ENCODE measurements around the gene LKAAEAR1.

Gene LKAAEAR1

GRCh38 chr20:64036346-64037198 lies 47.6 kb downstream of the LKAAEAR1 start:
- no peak for DNase-seq (ENCODE audit: low read depth)

DNA sequence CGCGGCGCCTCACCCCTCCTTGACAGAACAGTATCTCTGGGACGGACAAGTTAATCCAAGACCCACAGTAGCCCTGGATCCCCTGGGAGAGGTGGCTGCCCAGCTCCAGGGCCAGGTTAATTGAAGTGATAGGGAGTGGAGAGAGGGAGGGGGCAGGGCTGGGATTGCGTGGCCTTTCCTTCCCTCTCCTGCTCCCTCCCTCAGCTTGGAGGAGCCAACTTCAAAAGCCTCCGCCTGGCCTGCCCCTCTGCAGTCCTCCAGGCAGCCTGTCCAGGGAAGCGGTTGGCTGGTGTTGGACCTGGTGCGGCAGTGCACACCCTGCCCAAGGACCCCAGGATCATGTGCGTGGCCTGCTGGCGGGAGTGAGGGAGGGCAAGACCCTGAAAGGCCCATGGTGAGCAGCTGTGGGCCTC lies 48.3 kb downstream of the LKAAEAR1 start, which contains the start of gene C20orf204:
TSS of gene C20orf204 (plus strand) at position 250 of the 413 bp plus-strand sequence. CDS start at position 392, 142 bp downstream.
- DNase-seq (ENCODE audit: low read depth), result no peak

DNA sequence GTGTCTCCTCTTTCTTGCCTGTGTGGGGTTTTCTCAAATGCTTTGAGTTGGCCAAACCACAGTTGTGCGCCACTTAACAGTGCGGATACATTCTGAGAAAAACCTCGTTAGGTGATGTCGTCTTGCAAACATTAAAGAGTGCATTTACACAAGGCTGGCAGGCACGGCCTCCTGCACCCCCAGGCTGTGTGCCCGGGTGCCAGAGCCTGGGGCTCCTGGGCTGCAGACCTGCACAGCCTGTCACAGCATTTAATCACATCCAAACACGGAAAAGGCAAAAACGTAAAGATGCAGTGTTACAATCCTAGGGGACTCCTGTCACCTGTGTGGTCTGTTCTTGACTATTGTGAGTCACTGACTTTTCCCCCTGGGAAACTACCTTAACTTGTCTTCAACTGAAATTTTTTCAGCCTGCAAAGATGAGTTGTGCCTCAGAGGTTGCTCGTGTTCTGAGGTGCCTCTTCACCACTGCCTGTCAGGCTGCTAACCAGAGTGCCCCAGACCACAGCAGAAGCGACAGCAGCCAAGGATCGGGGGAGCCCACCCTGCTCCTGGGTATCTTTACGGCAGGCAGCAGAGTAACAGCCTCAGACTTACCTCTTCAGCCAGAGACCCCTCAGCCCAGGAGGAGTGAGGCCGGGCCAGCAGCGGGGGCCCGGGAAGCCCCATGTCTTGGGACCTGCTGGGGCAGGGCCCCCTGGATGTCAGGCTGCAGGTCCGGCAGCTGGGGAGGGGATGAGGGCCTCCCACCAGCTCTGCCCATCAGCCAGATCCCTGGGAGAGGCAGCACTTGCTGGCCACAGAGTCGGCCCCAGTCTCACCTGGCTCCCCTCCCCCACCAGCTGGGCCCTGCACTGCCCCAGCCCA lies 48.9 kb downstream of the LKAAEAR1 start:
- no peak for DNase-seq (ENCODE audit: low read depth)

- DNase-seq (ENCODE audit: low read depth), result no peak
These were observed 50.2 kb downstream of the LKAAEAR1 start for GRCh38 chr20:64033981-64034493.

All from CMK (cell line).